Tibial artery (tissue), 4 donors: ENCODE data around the gene GTF2IRD1.
A peak's percentile ranks its signal among the peaks of the same experiment; 100 is the strongest.

Experiments
- DNase-seq, 2 donors: peaks; one replicate each; pipeline ENCODE4 v3.0.0-alpha.2; 2019
- H3K27ac ChIP-seq, 2 donors: fragments of 200-600 bp; sonication (generic) in 1 of 2; 1 replicate in 1 of 2; 2 replicates in 1 of 2; pipeline ENCODE4 v1.5.1; 2018 to 2019; ENCODE audit warnings: mild to moderate bottlenecking in 1 of 2
- H3K27me3 ChIP-seq, 2 donors: fragments of 200-600 bp; sonication (generic) in 1 of 2; one replicate each; pipeline versions ENCODE4 v1.5.1 to v1.6.0; 2016 to 2019
- H3K36me3 ChIP-seq, 3 donors: fragments of 200-600 bp; sonication (generic) in 2 of 3; one replicate each; pipeline ENCODE4 v1.5.1; 2016 to 2019; ENCODE audit warnings: mild to moderate bottlenecking in 2 of 3
- H3K4me1 ChIP-seq, 4 donors: fragments of 200-600 bp; sonication (generic) in 2 of 4; 1 replicate in 3 of 4; 2 replicates in 1 of 4; pipeline ENCODE4 v1.5.1; 2016 to 2019
- H3K4me3 ChIP-seq, 2 donors: fragments of 200-600 bp; sonication (generic) in 1 of 2; 1 replicate in 1 of 2; 2 replicates in 1 of 2; pipeline ENCODE4 v1.5.1; 2018 to 2019; ENCODE audit warnings: mild to moderate bottlenecking in 2 of 2
- H3K9me3 ChIP-seq, 3 donors: fragments of 200-600 bp; sonication (generic) in 1 of 3; one replicate each; pipeline ENCODE4 v1.5.1; 2016 to 2019
- intact Hi-C: fragments of 100-400 bp; cut with DNase I; formaldehyde crosslinking; loops from one replicate; pipeline ENCODE4 v1.15.0; 2023; ENCODE audit warnings: low total_unique reads
- TF ChIP-seq, protein P1 (sequence below), 2 experiments: fragments of 200-600 bp in 1 of 2; fragments of 450-650 bp in 1 of 2; IDR thresholded peaks; one replicate each; pipeline ENCODE4 v1.5.1; 2017 to 2019; ENCODE audit warnings: antibody characterized with exemption in 2 of 2, mild to moderate bottlenecking in 1 of 2, moderate library complexity in 1 of 2

Gene GTF2IRD1

DNA sequence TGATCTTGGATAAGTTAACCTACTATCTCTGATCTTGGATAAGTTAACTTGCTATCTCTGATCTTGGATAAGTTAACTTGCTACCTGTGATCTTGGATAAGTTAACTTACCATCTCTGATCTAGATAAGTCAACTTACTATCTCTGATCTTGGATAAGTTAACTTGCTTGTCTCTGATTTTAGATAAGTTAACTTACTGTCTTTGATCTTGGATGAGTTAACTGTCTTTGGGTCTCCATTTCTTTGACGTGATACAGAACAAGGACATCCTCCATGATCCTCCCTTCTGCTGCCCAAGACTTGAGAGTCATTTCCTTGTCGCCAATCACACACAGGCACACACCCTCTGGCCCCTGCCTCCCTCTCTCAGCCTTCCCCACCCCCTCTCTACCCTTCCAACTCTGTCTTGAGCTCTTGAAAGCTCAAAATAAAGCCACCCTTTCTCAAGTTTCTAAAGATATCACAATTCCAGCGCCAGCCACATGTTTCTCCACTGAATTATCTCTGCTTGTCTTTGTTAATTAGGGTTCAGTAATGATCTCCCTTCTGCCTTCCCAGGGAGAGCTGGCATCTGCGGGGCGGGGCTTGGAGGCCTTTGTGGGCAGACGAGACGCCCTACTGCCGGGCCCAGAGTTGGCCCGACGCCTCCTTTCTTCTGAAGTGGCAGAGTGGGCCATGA is 118.7 kb downstream of the GTF2IRD1 start:
- DNase-seq = no peak
- intact Hi-C loops = no loop called here

DNA sequence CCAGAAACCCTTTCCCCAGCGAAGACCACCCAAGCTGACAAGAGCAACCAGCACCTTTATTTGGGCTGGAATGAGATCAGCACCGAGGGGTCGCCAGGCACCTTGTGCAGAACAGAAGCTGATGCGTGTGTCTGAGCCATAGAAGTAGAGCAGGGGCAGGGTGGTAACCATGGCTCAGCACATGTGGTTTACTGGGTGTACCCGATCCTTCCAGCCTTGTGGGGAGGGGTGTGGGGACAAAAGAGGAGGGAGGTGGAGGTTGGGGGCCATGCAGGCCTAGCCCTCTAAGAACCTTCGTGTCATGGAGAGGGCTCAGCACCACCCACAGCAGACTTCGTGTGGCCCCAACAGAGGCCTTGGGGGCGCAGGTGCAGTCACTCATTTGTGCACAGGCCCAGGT is 119.8 kb downstream of the GTF2IRD1 start:
- TF ChIP-seq, protein P1, sequence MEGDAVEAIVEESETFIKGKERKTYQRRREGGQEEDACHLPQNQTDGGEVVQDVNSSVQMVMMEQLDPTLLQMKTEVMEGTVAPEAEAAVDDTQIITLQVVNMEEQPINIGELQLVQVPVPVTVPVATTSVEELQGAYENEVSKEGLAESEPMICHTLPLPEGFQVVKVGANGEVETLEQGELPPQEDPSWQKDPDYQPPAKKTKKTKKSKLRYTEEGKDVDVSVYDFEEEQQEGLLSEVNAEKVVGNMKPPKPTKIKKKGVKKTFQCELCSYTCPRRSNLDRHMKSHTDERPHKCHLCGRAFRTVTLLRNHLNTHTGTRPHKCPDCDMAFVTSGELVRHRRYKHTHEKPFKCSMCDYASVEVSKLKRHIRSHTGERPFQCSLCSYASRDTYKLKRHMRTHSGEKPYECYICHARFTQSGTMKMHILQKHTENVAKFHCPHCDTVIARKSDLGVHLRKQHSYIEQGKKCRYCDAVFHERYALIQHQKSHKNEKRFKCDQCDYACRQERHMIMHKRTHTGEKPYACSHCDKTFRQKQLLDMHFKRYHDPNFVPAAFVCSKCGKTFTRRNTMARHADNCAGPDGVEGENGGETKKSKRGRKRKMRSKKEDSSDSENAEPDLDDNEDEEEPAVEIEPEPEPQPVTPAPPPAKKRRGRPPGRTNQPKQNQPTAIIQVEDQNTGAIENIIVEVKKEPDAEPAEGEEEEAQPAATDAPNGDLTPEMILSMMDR (IDR thresholded peaks at IDR 0.05) = no peak
- no peak for DNase-seq
- no peak overlapping the region for H3K27ac ChIP-seq
- H3K9me3 ChIP-seq = no peaks in the 10 kb centered on the region
- intact Hi-C loops = no loop called here
- H3K36me3 ChIP-seq = no peaks in the 10 kb centered on the region
- no peaks in the 10 kb centered on the region for H3K27me3 ChIP-seq
- peaks cover 0 to 3% (median 0%) of the 10 kb centered on the region in 4 donors for H3K4me1 ChIP-seq
- H3K4me3 ChIP-seq = no peak overlapping the region

More for the DNA sequence above, 118.7 kb downstream of the GTF2IRD1 start:
- H3K36me3 ChIP-seq = no peaks in the 10 kb centered on the region
- no peaks in the 10 kb centered on the region for H3K27me3 ChIP-seq
- no peaks in the 10 kb centered on the region for H3K4me1 ChIP-seq
- H3K4me3 ChIP-seq = no peak overlapping the region
- TF ChIP-seq, protein P1 (IDR thresholded peaks at IDR 0.05) = no peak
- no peak overlapping the region for H3K27ac ChIP-seq
- H3K9me3 ChIP-seq = no peaks in the 10 kb centered on the region

GRCh38 chr7:74575083-74575784 is 121.5 kb downstream of the GTF2IRD1 start:
- Histone ChIP-seq H3K27ac (no peak overlapping the region), H3K27me3 (no peaks in the 10 kb centered on the region)
- intact Hi-C loops = no loop called here

DNA sequence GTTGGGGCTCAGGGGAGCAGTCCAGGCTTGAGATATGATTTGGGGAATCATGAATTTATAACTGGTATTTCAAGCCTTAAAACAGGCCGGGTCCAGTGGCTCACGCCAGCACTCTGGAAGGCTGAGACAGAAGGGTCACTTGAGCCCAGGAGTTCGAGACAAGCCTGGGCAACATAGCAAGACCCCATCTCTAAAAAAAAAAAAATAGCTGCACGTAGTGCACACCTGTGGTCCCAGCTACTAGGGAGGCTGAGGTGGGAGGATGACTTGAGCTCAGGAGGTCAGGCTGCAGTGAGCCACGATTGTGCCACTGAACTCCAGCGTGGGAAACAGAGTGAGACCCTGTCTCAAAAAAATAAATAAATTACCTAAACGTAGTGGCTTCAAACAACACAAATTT is 122.1 kb downstream of the GTF2IRD1 start:
- Histone ChIP-seq H3K36me3 (no peaks in the 10 kb centered on the region), H3K4me1 (peaks cover 0 to 24% (median 14%) of the 10 kb centered on the region in 4 donors)
- intact Hi-C loops = no loop called here

More at GRCh38 chr7:74575083-74575784, 121.5 kb downstream of the GTF2IRD1 start:
- H3K36me3 ChIP-seq = no peaks in the 10 kb centered on the region
- H3K4me3 ChIP-seq = no peak overlapping the region
- H3K9me3 ChIP-seq = no peaks in the 10 kb centered on the region
- no peak for DNase-seq
- TF ChIP-seq, protein P1 (IDR thresholded peaks at IDR 0.05) = no peak
- H3K4me1 ChIP-seq = peaks cover 0 to 18% (median 8%) of the 10 kb centered on the region in 4 donors

GRCh38 chr7:74579800-74580685 is 126.3 kb downstream of the GTF2IRD1 start:
- Histone ChIP-seq H3K4me3 (peak overlapping the region in 1 of 2 donors; percentile 10), H3K4me1 (peaks cover 0 to 33% (median 18%) of the 10 kb centered on the region in 4 donors), H3K9me3 (no peaks in the 10 kb centered on the region), H3K27me3 (no peaks in the 10 kb centered on the region), H3K36me3 (no peaks in the 10 kb centered on the region), H3K27ac (peak overlapping the region; percentile 69 to 78)
- TF ChIP-seq, protein P1 (IDR thresholded peaks at IDR 0.05) = no peak
- intact Hi-C loops = no loop called here
- DNase-seq = peak; percentile 37 to 89

More for the DNA sequence above, 122.1 kb downstream of the GTF2IRD1 start:
- Histone ChIP-seq H3K9me3 (no peaks in the 10 kb centered on the region), H3K27ac (no peak overlapping the region), H3K4me3 (no peak overlapping the region), H3K27me3 (no peaks in the 10 kb centered on the region)
- no peak for DNase-seq
- TF ChIP-seq, protein P1 (IDR thresholded peaks at IDR 0.05) = no peak
